Dendritic cell treated with granulocyte-macrophage colony-stimulating factor and Interleukin-4, amounts not matched to agents 40 ng/mL and 50 ng/mL, for 4 days (primary cell): ENCODE measurements around the gene PPP4C.

ENCODE experiments used
- H3K27ac Mint-ChIP-seq: one replicate; pipeline ENCODE4 v1.8.0; 2022; ENCODE audit warnings: mild to moderate bottlenecking, mixed read lengths
- H3K27me3 Mint-ChIP-seq: one replicate; pipeline ENCODE4 v1.8.0; 2022; ENCODE audit warnings: mild to moderate bottlenecking, mixed read lengths
- H3K36me3 Mint-ChIP-seq: one replicate; pipeline ENCODE4 v1.8.0; 2022; ENCODE audit warnings: low read depth, mixed read lengths
- H3K4me1 Mint-ChIP-seq: one replicate; pipeline ENCODE4 v1.8.0; 2022; ENCODE audit warnings: low read depth, mixed read lengths
- H3K4me3 Mint-ChIP-seq: one replicate; pipeline ENCODE4 v1.8.0; 2022; ENCODE audit warnings: mild to moderate bottlenecking, moderate library complexity, mixed read lengths
- H3K9me3 Mint-ChIP-seq: one replicate; pipeline ENCODE4 v1.8.0; 2022; ENCODE audit warnings: mixed read lengths
- intact Hi-C: fragments of 100-400 bp; cut with micrococcal nuclease; formaldehyde crosslinking; loops from one replicate; pipeline ENCODE4 v1.15.0; 2022

Gene PPP4C

DNA sequence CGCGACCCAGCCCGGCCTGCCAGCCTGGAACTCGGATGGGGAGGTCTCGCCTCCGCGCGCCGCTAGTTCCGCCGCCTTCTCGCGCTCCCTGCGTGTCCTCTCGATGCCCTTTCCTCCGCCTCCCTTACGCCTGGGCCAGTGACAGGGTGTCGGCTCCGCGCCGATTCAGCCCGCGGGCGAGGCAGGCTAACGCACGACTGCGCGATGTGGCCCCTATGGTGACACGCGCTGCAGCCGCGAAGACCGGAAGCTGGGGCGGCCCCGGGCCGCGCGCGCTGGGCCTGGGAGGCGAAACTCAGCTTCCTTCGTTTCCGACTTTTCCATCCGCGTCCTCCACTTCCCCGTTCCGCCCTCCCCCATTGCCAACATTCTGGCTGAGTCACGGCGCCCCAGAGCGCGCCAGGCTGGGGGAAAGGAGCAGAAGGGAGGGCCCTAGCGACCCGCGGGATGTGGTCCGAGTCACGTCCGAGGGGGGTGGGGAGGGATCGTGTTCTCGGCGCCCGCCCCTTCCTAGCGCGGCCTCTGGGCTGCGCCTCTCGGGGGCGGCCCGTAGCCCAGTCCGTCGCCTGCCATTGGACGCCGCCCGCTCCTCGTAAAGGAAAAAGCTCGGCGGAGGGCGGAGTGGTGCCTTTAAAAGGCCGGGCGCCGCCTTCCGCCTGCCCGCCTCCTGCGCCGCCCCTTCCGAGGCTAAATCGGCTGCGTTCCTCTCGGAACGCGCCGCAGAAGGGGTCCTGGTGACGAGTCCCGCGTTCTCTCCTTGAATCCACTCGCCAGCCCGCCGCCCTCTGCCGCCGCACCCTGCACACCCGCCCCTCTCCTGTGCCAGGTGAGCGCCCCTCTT, 10.5 kb upstream of the PPP4C start, which contains the start of gene ALDOA:
Gene ALDOA (plus strand): TSS at position 659 of the 841 bp plus-strand sequence. CDS start 1,138 bp downstream, outside the sequence.
- H3K27ac Mint-ChIP-seq, result peak within 1 kb of the TSS; percentile 99
- peaks cover 51% of the 10 kb centered on the region for H3K4me1 Mint-ChIP-seq
- intact Hi-C loops, result loop anchor here (1.0 kb wide), 2 partner anchors 12 to 27 kb away; a partner anchor contains a TSS
- H3K36me3 Mint-ChIP-seq, result peaks cover 68% of the 10 kb centered on the region
- no peaks in the 10 kb centered on the region for H3K27me3 Mint-ChIP-seq
- H3K9me3 Mint-ChIP-seq, result no peaks in the 10 kb centered on the region
- H3K4me3 Mint-ChIP-seq, result peak within 1 kb of the TSS; percentile 95

DNA sequence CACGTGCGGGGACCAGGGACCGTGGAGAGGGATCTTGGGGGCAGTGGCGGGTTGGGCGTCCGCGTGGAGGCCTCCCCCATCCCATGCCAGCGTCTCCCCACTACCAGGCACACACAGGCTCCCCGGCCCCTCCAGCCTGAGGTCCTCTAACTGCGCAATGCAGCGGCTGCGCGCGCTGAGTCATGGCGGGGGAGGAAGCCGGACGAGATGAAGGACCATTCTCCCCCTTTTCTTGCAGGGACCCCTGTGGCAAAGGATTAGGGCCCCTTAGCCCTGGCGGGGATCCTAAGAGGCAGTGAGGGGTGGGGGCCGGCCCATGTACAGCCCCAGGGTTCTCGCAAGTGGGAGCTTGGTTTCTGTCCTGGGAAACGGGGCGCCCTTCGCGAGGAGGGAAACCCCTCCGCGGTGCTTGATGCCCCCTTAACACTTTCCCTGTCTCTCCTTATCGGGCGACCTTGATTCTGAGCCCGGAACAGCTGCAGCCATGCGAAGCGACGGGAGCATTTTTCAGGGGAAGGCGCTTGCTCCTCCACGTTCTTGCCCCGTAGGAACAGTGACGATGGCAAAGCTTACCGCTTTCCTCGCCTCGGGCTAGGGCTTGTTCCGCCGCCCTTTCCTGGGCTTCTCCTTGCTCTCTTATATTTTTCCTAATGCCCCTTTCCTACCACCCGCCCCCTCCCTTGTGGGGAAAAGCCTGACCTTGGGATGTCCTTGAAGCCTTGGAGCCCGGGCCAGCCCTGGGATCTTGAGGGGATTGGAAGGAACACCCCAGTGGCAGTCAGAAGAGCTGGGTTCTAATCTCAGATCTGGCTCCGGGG, 9.6 kb upstream of the PPP4C start:
- no peaks in the 10 kb centered on the region for H3K27me3 Mint-ChIP-seq
- peaks cover 76% of the 10 kb centered on the region for H3K36me3 Mint-ChIP-seq
- H3K27ac Mint-ChIP-seq, result peak overlapping the region; percentile 99
- peaks cover 57% of the 10 kb centered on the region for H3K4me1 Mint-ChIP-seq
- H3K9me3 Mint-ChIP-seq, result no peaks in the 10 kb centered on the region
- peak overlapping the region; percentile 95 for H3K4me3 Mint-ChIP-seq
- intact Hi-C loops, result loop anchor here (1.0 kb wide), 2 partner anchors 13 to 26 kb away; a partner anchor contains a TSS

DNA sequence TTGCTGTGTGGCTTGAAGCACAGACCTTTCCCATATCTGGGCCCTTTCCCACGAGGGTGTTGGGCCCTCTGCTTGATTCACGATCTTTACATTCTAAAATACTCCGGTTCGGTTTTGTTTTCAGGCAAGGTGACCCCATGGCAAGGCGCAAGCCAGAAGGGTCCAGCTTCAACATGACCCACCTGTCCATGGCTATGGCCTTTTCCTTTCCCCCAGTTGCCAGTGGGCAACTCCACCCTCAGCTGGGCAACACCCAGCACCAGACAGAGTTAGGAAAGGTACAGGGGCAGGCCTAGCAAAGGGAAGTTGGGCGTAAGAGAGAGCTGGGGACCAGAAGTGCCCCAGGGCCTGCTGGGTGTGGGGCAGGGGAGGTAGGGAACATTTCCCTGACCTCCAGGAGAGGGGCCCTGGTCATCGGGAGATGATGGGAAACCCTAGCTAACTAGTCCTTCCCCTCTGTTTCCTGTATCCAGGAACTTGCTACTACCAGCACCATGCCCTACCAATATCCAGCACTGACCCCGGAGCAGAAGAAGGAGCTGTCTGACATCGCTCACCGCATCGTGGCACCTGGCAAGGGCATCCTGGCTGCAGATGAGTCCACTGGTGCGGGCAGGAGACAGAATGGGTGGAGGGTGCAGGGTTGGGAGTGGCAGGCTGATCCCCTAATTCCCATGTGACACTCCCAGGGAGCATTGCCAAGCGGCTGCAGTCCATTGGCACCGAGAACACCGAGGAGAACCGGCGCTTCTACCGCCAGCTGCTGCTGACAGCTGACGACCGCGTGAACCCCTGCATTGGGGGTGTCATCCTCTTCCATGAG, 8.8 kb upstream of the PPP4C start:
- H3K4me1 Mint-ChIP-seq, result peaks cover 59% of the 10 kb centered on the region
- H3K36me3 Mint-ChIP-seq, result peaks cover 84% of the 10 kb centered on the region
- H3K9me3 Mint-ChIP-seq, result no peaks in the 10 kb centered on the region
- H3K4me3 Mint-ChIP-seq, result peak overlapping the region; percentile 95
- H3K27me3 Mint-ChIP-seq, result no peaks in the 10 kb centered on the region
- intact Hi-C loops, result no loop called here
- peak overlapping the region; percentile 99 for H3K27ac Mint-ChIP-seq

DNA sequence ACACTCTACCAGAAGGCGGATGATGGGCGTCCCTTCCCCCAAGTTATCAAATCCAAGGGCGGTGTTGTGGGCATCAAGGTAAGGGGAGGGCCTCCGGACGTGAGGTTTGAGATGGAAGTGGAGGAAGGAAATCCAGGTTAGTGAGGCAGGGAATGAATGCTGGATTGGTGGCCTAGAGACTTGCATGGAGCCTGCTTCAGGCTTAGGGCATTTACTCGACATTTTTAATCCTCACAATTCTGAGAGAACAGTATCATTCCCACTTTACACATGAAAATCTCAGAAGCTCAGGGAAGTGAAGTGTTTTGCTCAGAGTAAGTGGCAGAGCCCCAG, 8.2 kb upstream of the PPP4C start:
- peak overlapping the region; percentile 99 for H3K27ac Mint-ChIP-seq
- peaks cover 59% of the 10 kb centered on the region for H3K4me1 Mint-ChIP-seq
- peaks cover 90% of the 10 kb centered on the region for H3K36me3 Mint-ChIP-seq
- H3K4me3 Mint-ChIP-seq, result peak overlapping the region; percentile 95
- H3K27me3 Mint-ChIP-seq, result no peaks in the 10 kb centered on the region
- no peaks in the 10 kb centered on the region for H3K9me3 Mint-ChIP-seq
- intact Hi-C loops, result no loop called here

DNA sequence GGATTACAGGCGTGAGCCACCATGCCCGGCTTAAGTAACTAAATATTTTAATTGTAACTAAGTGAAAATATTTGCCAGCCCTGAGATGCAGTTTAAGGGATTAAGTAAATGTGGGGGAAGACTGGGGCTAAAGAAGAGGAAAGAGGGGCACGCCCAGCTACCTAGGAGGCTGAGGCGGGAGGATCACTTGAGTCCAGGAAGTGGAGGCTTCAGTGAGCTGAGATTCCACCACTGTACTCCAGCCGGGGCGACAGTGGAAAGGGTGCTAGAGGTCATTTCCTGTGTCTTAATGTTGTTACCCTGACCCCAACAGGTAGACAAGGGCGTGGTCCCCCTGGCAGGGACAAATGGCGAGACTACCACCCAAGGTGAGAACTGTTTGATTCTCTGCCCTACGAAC, 7.5 kb upstream of the PPP4C start:
- Mint-ChIP-seq H3K36me3 (peaks cover 98% of the 10 kb centered on the region), H3K4me1 (peaks cover 57% of the 10 kb centered on the region)

DNA sequence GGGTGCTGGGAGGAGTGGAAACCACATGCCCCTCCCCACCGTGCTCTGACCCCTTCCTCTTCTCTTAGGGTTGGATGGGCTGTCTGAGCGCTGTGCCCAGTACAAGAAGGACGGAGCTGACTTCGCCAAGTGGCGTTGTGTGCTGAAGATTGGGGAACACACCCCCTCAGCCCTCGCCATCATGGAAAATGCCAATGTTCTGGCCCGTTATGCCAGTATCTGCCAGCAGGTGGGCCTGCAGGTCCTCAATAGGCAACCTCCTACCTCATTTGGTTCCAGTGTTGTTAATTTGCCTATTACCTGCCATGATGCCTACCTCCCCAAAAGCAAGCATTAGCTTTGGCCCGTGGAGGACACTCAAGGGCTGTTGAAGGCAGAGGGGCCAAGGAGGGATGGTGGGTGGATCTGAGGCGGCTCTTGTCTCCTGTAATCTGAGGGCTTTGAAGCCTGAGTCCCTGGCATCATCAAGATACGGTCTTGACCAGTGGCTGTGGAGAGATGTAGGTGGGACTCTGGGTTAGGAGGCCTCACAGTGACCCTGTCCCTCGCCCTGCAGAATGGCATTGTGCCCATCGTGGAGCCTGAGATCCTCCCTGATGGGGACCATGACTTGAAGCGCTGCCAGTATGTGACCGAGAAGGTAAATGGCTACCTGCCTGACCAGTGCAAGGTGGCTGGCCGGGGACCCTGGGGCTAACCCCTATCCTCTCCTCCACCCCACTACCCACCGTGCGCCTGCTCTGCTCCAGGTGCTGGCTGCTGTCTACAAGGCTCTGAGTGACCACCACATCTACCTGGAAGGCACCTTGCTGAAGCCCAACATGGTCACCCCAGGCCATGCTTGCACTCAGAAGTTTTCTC, 6.8 kb upstream of the PPP4C start:
- Mint-ChIP-seq H3K27ac (peak overlapping the region; percentile 60), H3K4me1 (peaks cover 50% of the 10 kb centered on the region), H3K36me3 (peaks cover 100% of the 10 kb centered on the region), H3K9me3 (no peaks in the 10 kb centered on the region), H3K27me3 (no peaks in the 10 kb centered on the region), H3K4me3 (peak overlapping the region; percentile 44)
- intact Hi-C loops, result no loop called here

More for the DNA sequence above, 7.5 kb upstream of the PPP4C start:
- Mint-ChIP-seq H3K27me3 (no peaks in the 10 kb centered on the region), H3K4me3 (peak overlapping the region; percentile 30), H3K27ac (peak overlapping the region; percentile 60), H3K9me3 (no peaks in the 10 kb centered on the region)
- intact Hi-C loops, result no loop called here

DNA sequence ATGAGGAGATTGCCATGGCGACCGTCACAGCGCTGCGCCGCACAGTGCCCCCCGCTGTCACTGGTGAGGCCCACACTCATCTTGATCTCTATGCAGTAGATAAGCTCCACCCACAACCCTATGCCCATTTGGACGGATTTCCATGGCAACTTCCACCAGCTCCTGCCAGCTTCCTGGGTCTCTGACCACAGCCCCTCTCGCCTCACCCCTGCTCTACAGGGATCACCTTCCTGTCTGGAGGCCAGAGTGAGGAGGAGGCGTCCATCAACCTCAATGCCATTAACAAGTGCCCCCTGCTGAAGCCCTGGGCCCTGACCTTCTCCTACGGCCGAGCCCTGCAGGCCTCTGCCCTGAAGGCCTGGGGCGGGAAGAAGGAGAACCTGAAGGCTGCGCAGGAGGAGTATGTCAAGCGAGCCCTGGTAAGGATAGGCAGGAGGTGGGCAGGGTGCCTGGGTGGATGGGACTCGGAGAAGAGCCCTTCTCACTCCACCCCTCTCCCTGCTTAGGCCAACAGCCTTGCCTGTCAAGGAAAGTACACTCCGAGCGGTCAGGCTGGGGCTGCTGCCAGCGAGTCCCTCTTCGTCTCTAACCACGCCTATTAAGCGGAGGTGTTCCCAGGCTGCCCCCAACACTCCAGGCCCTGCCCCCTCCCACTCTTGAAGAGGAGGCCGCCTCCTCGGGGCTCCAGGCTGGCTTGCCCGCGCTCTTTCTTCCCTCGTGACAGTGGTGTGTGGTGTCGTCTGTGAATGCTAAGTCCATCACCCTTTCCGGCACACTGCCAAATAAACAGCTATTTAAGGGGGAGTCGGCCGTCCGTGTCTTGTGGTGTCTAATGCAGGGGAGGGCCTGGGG, 6.0 kb upstream of the PPP4C start:
- H3K9me3 Mint-ChIP-seq, result no peaks in the 10 kb centered on the region
- peak overlapping the region; percentile 45 for H3K27ac Mint-ChIP-seq
- H3K36me3 Mint-ChIP-seq, result peaks cover 98% of the 10 kb centered on the region
- peak overlapping the region; percentile 44 for H3K4me3 Mint-ChIP-seq
- H3K27me3 Mint-ChIP-seq, result no peaks in the 10 kb centered on the region
- peaks cover 50% of the 10 kb centered on the region for H3K4me1 Mint-ChIP-seq
- intact Hi-C loops, result no loop called here

DNA sequence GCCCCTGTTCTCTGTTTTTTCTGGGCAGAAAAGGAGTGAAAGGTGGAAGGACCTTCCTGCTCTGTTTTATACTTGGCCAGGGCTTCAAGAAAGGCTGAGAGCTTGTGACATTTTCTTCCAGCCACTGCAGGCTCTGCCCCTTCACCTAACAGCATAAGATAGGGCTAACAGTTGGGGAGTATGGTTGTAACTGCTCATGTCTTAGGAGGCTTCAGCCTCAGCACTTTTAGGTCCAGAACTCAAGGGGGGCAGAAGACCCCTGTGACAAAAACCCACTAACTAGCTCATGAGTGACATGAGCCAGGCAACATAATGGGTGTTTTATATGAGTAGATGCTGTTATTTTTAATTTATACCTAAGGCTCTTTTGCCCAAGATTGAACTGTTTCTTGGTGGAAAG, 5.3 kb upstream of the PPP4C start:
- H3K4me3 Mint-ChIP-seq, result no peak overlapping the region
- peaks cover 45% of the 10 kb centered on the region for H3K4me1 Mint-ChIP-seq
- no peaks in the 10 kb centered on the region for H3K9me3 Mint-ChIP-seq
- H3K27ac Mint-ChIP-seq, result peak overlapping the region; percentile 15
- intact Hi-C loops, result no loop called here
- no peaks in the 10 kb centered on the region for H3K27me3 Mint-ChIP-seq
- peaks cover 92% of the 10 kb centered on the region for H3K36me3 Mint-ChIP-seq

DNA sequence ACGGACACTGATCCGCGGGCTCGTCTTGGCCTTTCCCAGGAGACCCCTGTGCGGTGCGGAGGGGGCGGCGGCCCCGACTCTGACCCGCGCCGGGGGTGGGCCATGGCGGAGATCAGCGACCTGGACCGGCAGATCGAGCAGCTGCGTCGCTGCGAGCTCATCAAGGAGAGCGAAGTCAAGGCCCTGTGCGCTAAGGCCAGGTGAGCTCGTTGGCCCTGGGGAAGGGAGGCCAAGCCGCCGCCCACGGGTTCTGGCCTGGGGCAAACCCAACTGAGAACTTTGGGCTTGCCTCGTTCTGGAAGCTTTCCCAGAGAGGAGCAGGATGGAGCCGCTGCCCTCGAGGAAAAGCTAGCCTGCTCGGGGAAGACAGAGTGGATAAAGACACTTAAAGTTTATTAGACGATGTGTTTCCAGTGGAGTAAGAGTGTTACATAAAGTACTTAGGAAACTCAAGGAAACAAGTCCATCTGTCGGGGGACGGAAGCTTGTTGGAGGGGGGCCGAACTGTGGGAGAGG, 540 bp downstream of the PPP4C start:
- Mint-ChIP-seq H3K4me1 (peaks cover 34% of the 10 kb centered on the region), H3K27ac (peak overlapping the region; percentile 86), H3K27me3 (no peaks in the 10 kb centered on the region), H3K9me3 (no peaks in the 10 kb centered on the region), H3K4me3 (peak overlapping the region; percentile 88), H3K36me3 (peaks cover 90% of the 10 kb centered on the region)
- intact Hi-C loops, result no loop called here

DNA sequence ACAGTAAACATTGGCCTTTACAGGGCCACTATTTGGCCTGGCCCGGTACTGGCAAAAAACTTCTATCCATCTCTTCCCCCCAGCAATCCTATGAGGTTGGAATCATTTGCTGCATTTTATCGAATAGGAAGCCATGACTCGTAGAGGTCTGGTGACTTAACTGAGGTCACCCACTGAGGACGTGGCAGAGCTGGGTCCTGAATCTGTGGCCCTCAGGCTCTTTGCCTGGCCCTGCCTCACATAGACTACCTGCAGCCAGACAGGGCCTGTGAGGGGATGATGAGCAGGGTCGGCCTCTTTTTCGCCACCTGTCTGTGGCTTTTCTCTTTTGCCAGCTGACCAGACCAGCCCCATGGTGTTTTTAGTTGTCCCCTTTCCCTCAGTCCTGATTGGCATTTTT, 1.9 kb downstream of the PPP4C start:
- peak overlapping the region; percentile 86 for H3K27ac Mint-ChIP-seq
- peaks cover 90% of the 10 kb centered on the region for H3K36me3 Mint-ChIP-seq
- no peaks in the 10 kb centered on the region for H3K9me3 Mint-ChIP-seq
- no peaks in the 10 kb centered on the region for H3K27me3 Mint-ChIP-seq
- intact Hi-C loops, result no loop called here
- no peak overlapping the region for H3K4me3 Mint-ChIP-seq
- peaks cover 38% of the 10 kb centered on the region for H3K4me1 Mint-ChIP-seq

DNA sequence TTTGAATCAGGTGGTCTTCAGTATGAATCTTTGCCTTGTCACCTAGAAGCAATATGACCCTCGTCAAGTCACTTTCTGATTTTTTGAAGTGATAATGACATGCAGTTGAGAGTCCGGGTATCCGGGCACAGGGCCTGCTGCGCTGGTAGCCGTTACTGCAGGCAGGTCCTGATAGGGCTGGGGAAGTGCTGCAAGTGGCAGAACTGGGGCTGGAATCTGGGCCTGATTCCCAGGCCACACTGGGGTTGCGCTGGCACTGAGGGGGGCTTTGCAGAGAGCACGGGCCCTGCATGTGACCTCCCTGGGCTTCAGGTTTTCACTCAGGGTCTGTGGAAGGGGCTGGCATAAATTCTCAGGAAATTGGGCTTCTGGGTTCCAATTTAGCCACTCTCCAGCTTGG, 3.0 kb downstream of the PPP4C start:
- Mint-ChIP-seq H3K4me1 (peaks cover 49% of the 10 kb centered on the region), H3K36me3 (peaks cover 90% of the 10 kb centered on the region), H3K27me3 (no peaks in the 10 kb centered on the region), H3K4me3 (no peak overlapping the region), H3K9me3 (no peaks in the 10 kb centered on the region), H3K27ac (no peak overlapping the region)
- intact Hi-C loops, result no loop called here

DNA sequence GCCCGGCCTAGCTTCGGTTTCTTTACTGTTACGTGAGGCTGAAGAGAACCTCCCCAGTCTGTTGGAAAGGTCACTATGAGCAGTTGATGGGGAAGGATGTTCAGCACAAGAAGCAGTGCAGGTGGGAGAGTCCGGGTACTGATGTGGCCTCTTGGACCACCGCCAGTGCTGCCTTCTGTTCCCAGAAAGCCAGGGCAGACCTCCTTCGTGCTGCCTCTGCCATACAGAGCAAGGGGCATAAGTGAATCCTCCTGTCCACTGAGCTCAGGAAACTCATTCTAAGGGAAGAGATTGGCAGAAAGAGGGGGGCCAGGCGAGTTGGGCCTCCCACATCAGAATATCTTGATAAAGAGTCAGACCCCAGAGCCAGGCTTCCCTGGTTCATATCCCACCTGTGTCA, 3.7 kb downstream of the PPP4C start:
- H3K4me1 Mint-ChIP-seq, result peaks cover 55% of the 10 kb centered on the region
- no peak overlapping the region for H3K4me3 Mint-ChIP-seq
- H3K27me3 Mint-ChIP-seq, result no peaks in the 10 kb centered on the region
- H3K9me3 Mint-ChIP-seq, result no peaks in the 10 kb centered on the region
- intact Hi-C loops, result no loop called here
- H3K36me3 Mint-ChIP-seq, result peaks cover 92% of the 10 kb centered on the region
- no peak overlapping the region for H3K27ac Mint-ChIP-seq
